IPS DF 6.9 (cell line): Measurements from ENCODE around the gene CERS6.

ENCODE experiments used
- DNase-seq: peaks from one replicate; pipeline ENCODE4 v3.0.0-alpha.2; 2013; ENCODE audit warnings: low read depth, low spot score
- H3K27ac ChIP-seq: one replicate; pipeline ENCODE4 v1.5.1; 2013; ENCODE audit warnings: low read length, control low read depth
- H3K27me3 ChIP-seq: 2 replicates; pipeline ENCODE4 v1.6.1; 2013; ENCODE audit warnings: mild to moderate bottlenecking, low read length; ENCODE audit not compliant: control insufficient read depth, insufficient read depth
- H3K36me3 ChIP-seq: 2 replicates; pipeline ENCODE4 v1.6.1; 2013; ENCODE audit warnings: low read length; ENCODE audit not compliant: control insufficient read depth, insufficient read depth
- H3K4me1 ChIP-seq: 2 replicates; pipeline ENCODE4 v1.6.1; 2013; ENCODE audit warnings: low read length; ENCODE audit not compliant: control insufficient read depth, insufficient read depth
- H3K4me3 ChIP-seq: 2 replicates; pipeline ENCODE4 v1.5.1; 2013; ENCODE audit warnings: mild to moderate bottlenecking, low read length
- H3K9me3 ChIP-seq: 2 replicates; pipeline ENCODE4 v1.6.1; 2013; ENCODE audit warnings: low read length, inconsistent platforms; ENCODE audit not compliant: control insufficient read depth, insufficient read depth
- WGBS: extraction: QIAGEN DNeasy Blood & Tissue Kit; methylation state at CpG from one replicate; pipeline ENCODE4 v1.1.7; 2013; ENCODE audit warnings: mixed read lengths, missing lambda C conversion rate; ENCODE audit not compliant: insufficient read length, insufficient coverage; 5-methylcytosine and 5-hydroxymethylcytosine counted together

CERS6 gene

GRCh38 chr2:168723275-168723899, 267.3 kb downstream of the CERS6 start:
- Histone ChIP-seq H3K27me3 (no peaks in the 10 kb centered on the region), H3K27ac (no peak overlapping the region), H3K4me1 (no peaks in the 10 kb centered on the region), H3K36me3 (no peaks in the 10 kb centered on the region), H3K4me3 (no peak overlapping the region), H3K9me3 (no peaks in the 10 kb centered on the region)
- DNase-seq = no peak
- no CpG with 5 or more reads among the region's 3 CpGs for WGBS

- no peaks in the 10 kb centered on the region for H3K9me3 ChIP-seq
- H3K36me3 ChIP-seq = no peaks in the 10 kb centered on the region
- H3K4me1 ChIP-seq = no peaks in the 10 kb centered on the region
- H3K27me3 ChIP-seq = no peaks in the 10 kb centered on the region
- H3K27ac ChIP-seq = no peak overlapping the region
- H3K4me3 ChIP-seq = no peak overlapping the region
- WGBS = no CpG with 5 or more reads among the region's 3 CpGs
- no peak for DNase-seq
These were observed 270.3 kb downstream of the CERS6 start for GRCh38 chr2:168726375-168726774.

- H3K36me3 ChIP-seq = no peaks in the 10 kb centered on the region
- no peak overlapping the region for H3K4me3 ChIP-seq
- WGBS = no CpG with 5 or more reads among the region's 5 CpGs
- H3K9me3 ChIP-seq = no peaks in the 10 kb centered on the region
- 0 out of 2 replicates have a peak, but pooled peaks cover 1% of the 10 kb centered on the region for H3K4me1 ChIP-seq
- DNase-seq = no peak
- no peaks in the 10 kb centered on the region for H3K27me3 ChIP-seq
- H3K27ac ChIP-seq = no peak overlapping the region
These were observed 271.9 kb downstream of the CERS6 start for GRCh38 chr2:168727904-168728470.

- H3K36me3 ChIP-seq = no peaks in the 10 kb centered on the region
- WGBS = no CpG with 5 or more reads among the region's 2 CpGs
- no peaks in the 10 kb centered on the region for H3K9me3 ChIP-seq
- DNase-seq = no peak
- H3K4me3 ChIP-seq = no peak overlapping the region
- no peak overlapping the region for H3K27ac ChIP-seq
- no peaks in the 10 kb centered on the region for H3K27me3 ChIP-seq
- 0 out of 2 replicates have a peak, but pooled peaks cover 1% of the 10 kb centered on the region for H3K4me1 ChIP-seq
These were observed 273.4 kb downstream of the CERS6 start for GRCh38 chr2:168729455-168729854.

GRCh38 chr2:168730344-168730743, 274.3 kb downstream of the CERS6 start:
- Histone ChIP-seq H3K36me3 (no peaks in the 10 kb centered on the region), H3K27ac (no peak overlapping the region), H3K27me3 (no peaks in the 10 kb centered on the region), H3K4me3 (no peak overlapping the region), H3K4me1 (0 out of 2 replicates have a peak, but pooled peaks cover 1% of the 10 kb centered on the region), H3K9me3 (no peaks in the 10 kb centered on the region)
- no peak for DNase-seq
- WGBS = no CpG with 5 or more reads among the region's 4 CpGs

GRCh38 chr2:168731002-168731401, 274.9 kb downstream of the CERS6 start:
- Histone ChIP-seq H3K4me3 (no peak overlapping the region), H3K9me3 (no peaks in the 10 kb centered on the region), H3K36me3 (no peaks in the 10 kb centered on the region), H3K27me3 (no peaks in the 10 kb centered on the region), H3K4me1 (0 out of 2 replicates have a peak, but pooled peaks cover 1% of the 10 kb centered on the region), H3K27ac (no peak overlapping the region)
- WGBS = no CpG with 5 or more reads among the region's 2 CpGs
- DNase-seq = no peak

GRCh38 chr2:168731616-168732015, 275.5 kb downstream of the CERS6 start:
- WGBS = no CpG with 5 or more reads among the region's 3 CpGs
- H3K27ac ChIP-seq = no peak overlapping the region
- DNase-seq = no peak

GRCh38 chr2:168732100-168732499, 276.0 kb downstream of the CERS6 start:
- DNase-seq = no peak
- H3K4me3 ChIP-seq = no peak overlapping the region
- no peaks in the 10 kb centered on the region for H3K27me3 ChIP-seq
- WGBS = no CpG with 5 or more reads among the region's 2 CpGs
- H3K9me3 ChIP-seq = no peaks in the 10 kb centered on the region
- H3K4me1 ChIP-seq = 0 out of 2 replicates have a peak, but pooled peaks cover 1% of the 10 kb centered on the region
- no peak overlapping the region for H3K27ac ChIP-seq
- no peaks in the 10 kb centered on the region for H3K36me3 ChIP-seq

More at GRCh38 chr2:168731616-168732015, 275.5 kb downstream of the CERS6 start:
- H3K27me3 ChIP-seq = no peaks in the 10 kb centered on the region
- no peaks in the 10 kb centered on the region for H3K9me3 ChIP-seq
- no peaks in the 10 kb centered on the region for H3K36me3 ChIP-seq
- H3K4me1 ChIP-seq = 0 out of 2 replicates have a peak, but pooled peaks cover 1% of the 10 kb centered on the region
- no peak overlapping the region for H3K4me3 ChIP-seq

- no peaks in the 10 kb centered on the region for H3K36me3 ChIP-seq
- H3K27me3 ChIP-seq = no peaks in the 10 kb centered on the region
- H3K4me1 ChIP-seq = 0 out of 2 replicates have a peak, but pooled peaks cover 1% of the 10 kb centered on the region
- H3K9me3 ChIP-seq = no peaks in the 10 kb centered on the region
- no peak overlapping the region for H3K27ac ChIP-seq
- H3K4me3 ChIP-seq = no peak overlapping the region
- DNase-seq = no peak
These were observed 276.4 kb downstream of the CERS6 start for GRCh38 chr2:168732506-168732905.

GRCh38 chr2:168734199-168734760, 278.2 kb downstream of the CERS6 start:
- no peak overlapping the region for H3K27ac ChIP-seq
- no CpG with 5 or more reads among the region's 6 CpGs for WGBS
- no peaks in the 10 kb centered on the region for H3K36me3 ChIP-seq
- no peaks in the 10 kb centered on the region for H3K9me3 ChIP-seq
- no peak for DNase-seq
- 0 out of 2 replicates have a peak, but pooled peaks cover 1% of the 10 kb centered on the region for H3K4me1 ChIP-seq
- no peak overlapping the region for H3K4me3 ChIP-seq
- H3K27me3 ChIP-seq = no peaks in the 10 kb centered on the region
